ENCODE measurements around the gene CNNM3.

- TF ChIP-seq CTCF (IDR thresholded peaks at IDR 0.05) (peak in 1 of 3 donors; percentile 59), POLR2A (IDR thresholded peaks at IDR 0.05) (peak in 1 of 2 donors; percentile 16)
Measured at GRCh38 chr2:96816127-96816835, at the start of gene CNNM3.

Measured in lower leg skin (tissue), 3 donors.